Vagina (tissue), 2 donors: ENCODE measurements around the gene SYCN.

Experiments used
- POLR2A ChIP-seq, 2 donors: fragments of 450-650 bp; IDR thresholded peaks; one replicate each; pipeline ENCODE4 v1.6.1; 2017; ENCODE audit warnings: antibody characterized with exemption in 2 of 2, mild to moderate bottlenecking in 2 of 2, moderate library complexity in 2 of 2
- POLR2AphosphoS5 ChIP-seq, 2 donors: sonication (generic); formaldehyde crosslinking; IDR thresholded peaks; one replicate each; pipeline ENCODE4 v1.9.0; 2017; ENCODE audit warnings: antibody characterized with exemption in 2 of 2, mild to moderate bottlenecking in 2 of 2, low read depth in 1 of 2; ENCODE audit not compliant: insufficient read depth in 1 of 2
- TF ChIP-seq, protein P1 (sequence below), 3 experiments: fragments of 450-650 bp in 2 of 3; fragments of 200-600 bp in 1 of 3; sonication (generic) in 1 of 3; IDR thresholded peaks; one replicate each; pipeline ENCODE4 v1.5.1; 2017 to 2019; ENCODE audit warnings: antibody characterized with exemption in 3 of 3, mild to moderate bottlenecking in 2 of 3, moderate library complexity in 2 of 3

DNA sequence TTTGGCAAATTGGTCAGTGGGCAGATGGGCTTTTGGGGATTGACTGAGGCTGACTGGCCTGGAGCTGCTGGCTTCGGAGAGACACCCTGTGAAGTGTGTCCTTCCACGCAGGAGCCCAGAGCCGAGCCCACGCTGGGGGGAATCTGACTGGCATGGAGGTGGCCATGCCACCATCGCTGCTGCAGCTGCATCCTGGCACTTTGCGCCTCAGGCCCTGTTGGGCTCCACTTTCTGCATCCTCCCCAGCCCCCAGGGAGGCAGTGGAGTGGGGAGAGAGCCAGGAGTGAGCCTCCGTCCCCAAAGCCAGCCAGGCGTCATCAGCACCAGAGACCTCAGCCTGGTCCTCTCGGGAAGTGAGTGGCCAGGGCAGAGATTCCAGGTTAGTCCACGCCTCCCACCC, 24.3 kb downstream of the SYCN start:
- TF ChIP-seq, protein P1, sequence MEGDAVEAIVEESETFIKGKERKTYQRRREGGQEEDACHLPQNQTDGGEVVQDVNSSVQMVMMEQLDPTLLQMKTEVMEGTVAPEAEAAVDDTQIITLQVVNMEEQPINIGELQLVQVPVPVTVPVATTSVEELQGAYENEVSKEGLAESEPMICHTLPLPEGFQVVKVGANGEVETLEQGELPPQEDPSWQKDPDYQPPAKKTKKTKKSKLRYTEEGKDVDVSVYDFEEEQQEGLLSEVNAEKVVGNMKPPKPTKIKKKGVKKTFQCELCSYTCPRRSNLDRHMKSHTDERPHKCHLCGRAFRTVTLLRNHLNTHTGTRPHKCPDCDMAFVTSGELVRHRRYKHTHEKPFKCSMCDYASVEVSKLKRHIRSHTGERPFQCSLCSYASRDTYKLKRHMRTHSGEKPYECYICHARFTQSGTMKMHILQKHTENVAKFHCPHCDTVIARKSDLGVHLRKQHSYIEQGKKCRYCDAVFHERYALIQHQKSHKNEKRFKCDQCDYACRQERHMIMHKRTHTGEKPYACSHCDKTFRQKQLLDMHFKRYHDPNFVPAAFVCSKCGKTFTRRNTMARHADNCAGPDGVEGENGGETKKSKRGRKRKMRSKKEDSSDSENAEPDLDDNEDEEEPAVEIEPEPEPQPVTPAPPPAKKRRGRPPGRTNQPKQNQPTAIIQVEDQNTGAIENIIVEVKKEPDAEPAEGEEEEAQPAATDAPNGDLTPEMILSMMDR (IDR thresholded peaks at IDR 0.05): no peak
- TF ChIP-seq POLR2A (IDR thresholded peaks at IDR 0.05) (no peak), POLR2AphosphoS5 (IDR thresholded peaks at IDR 0.05; ENCODE audit: insufficient read depth in 1 of 2, low read depth in 1 of 2) (no peak)
